Measurements from ENCODE around the gene CERCAM.

The CERCAM gene

DNA sequence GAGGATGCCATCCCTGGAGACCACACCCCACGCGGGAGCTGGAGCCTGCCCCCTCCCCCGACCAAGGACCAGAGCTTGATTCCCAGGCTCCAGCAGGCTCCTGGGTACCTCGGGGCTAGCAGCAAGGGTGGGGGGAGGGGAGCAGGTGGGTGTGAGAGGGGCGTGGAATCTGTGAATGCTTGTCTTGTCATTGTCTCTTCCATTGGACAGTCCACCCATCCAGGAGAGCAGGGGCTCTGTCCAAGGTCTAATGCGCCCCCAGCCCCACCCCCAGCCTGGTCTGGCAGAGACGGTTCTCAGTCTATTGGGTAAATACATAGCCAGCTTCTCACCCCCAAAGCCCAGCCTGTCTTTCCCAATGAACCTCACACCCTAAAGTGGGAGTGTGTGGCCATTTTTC, 26.7 kb upstream of the CERCAM start:
- no peak for DNase-seq (ENCODE audit: low read depth)
- no peak overlapping the region for H3K4me3 ChIP-seq (ENCODE audit: low read depth, low read length)
- TF ChIP-seq CTCF (IDR thresholded peaks at IDR 0.05; ENCODE audit: low read depth, low read length, missing control alignments) = no peak

DNA sequence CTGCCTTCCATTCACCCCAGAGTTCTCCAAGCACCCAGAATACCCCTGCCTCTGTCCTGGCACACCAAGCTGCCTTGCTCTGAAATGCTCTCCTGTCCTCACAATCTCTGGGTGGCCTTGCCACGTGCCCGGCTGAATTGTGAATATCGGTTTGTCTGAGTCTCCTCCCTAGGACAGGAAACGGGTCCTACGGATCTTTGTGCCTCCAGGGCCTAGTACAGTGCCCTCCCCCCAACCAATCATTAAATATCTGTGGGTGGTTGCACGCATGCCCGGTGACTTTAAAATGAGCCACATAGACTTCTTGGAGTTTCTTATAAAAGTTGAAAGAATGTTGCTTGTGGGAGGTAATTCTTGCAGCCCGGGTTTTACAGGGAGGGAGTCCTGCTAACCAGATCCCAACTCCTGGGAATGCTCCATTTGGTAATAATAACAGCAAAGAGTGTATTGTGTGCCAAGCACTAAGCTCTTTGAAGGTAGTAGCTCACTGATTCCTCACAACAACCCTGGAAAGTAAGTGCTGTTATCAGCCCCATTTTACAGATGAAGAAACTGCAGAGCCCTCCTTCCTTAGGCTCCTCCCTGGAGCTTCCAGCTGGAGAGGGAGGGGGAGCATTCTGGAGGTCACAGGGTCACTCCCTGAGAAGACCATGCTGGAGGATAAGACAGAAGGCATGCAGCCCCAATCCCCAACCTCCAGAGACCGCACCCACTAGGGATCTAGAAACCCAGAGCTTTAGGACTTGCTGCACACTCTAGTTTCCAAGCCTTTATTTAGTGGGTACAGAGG, 26.1 kb upstream of the CERCAM start:
- TF ChIP-seq CTCF (IDR thresholded peaks at IDR 0.05; ENCODE audit: low read depth, low read length, missing control alignments) = no peak
- DNase-seq (ENCODE audit: low read depth) = no peak
- H3K4me3 ChIP-seq (ENCODE audit: low read depth, low read length) = no peak overlapping the region

- no peak for DNase-seq (ENCODE audit: low read depth)
- H3K4me3 ChIP-seq (ENCODE audit: low read depth, low read length) = no peak overlapping the region
- no peak for TF ChIP-seq CTCF (IDR thresholded peaks at IDR 0.05; ENCODE audit: low read depth, low read length, missing control alignments)
Observed at GRCh38 chr9:128396970-128397613, 23.6 kb upstream of the CERCAM start.

- DNase-seq (ENCODE audit: low read depth) = no peak
- no peak for TF ChIP-seq CTCF (IDR thresholded peaks at IDR 0.05; ENCODE audit: low read depth, low read length, missing control alignments)
- H3K4me3 ChIP-seq (ENCODE audit: low read depth, low read length) = no peak overlapping the region
Observed at GRCh38 chr9:128397831-128398230, 22.8 kb upstream of the CERCAM start.

GRCh38 chr9:128399861-128400260, 20.8 kb upstream of the CERCAM start:
- no peak for TF ChIP-seq CTCF (IDR thresholded peaks at IDR 0.05; ENCODE audit: low read depth, low read length, missing control alignments)
- no peak for DNase-seq (ENCODE audit: low read depth)
- H3K4me3 ChIP-seq (ENCODE audit: low read depth, low read length) = no peak overlapping the region

DNA sequence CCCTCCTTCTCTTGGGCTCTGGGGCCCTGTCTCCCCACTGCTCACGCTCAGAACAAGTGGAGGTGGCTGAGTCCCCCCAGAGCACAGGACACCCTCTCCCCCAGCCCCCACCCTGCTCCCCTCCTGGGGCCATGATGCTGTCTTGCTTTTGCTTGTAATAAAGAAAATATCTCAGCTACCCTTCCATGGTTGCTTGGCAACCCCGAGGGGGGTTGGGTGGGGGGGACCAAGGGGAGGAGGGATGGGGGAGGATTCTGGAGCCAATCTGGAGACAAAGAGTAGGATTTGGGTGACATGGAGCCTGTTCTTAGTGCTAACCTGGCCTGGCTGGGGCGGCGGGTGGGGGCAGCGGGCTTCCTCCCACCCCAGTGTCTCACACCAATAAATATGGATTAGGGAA, 16.1 kb upstream of the CERCAM start:
- TF ChIP-seq CTCF (IDR thresholded peaks at IDR 0.05; ENCODE audit: low read depth, low read length, missing control alignments) = no peak

More for the DNA sequence above, 16.1 kb upstream of the CERCAM start:
- no peak for DNase-seq (ENCODE audit: low read depth)
- H3K4me3 ChIP-seq (ENCODE audit: low read depth, low read length) = no peak overlapping the region
